OCI-LY1 (cell line): ENCODE measurements around the gene CNTD1.

ENCODE experiments used
- EZH2 ChIP-seq: fragments of 200-600 bp; sonication (generic), shearing (Covaris generic); IDR thresholded peaks from 2 replicates; pipeline ENCODE4 v1.8.0; 2017; ENCODE audit warnings: borderline replicate concordance, mixed run types, mild to moderate bottlenecking, antibody characterized with exemption, low read length, moderate library complexity, mixed read lengths
- TF ChIP-seq, protein P1 (sequence below): fragments of 200-600 bp; sonication (generic), shearing (Covaris generic); IDR thresholded peaks from 2 replicates; pipeline ENCODE4 v1.5.1; 2017; ENCODE audit warnings: mild to moderate bottlenecking, antibody characterized with exemption, low read length, moderate library complexity, mixed read lengths

DNA sequence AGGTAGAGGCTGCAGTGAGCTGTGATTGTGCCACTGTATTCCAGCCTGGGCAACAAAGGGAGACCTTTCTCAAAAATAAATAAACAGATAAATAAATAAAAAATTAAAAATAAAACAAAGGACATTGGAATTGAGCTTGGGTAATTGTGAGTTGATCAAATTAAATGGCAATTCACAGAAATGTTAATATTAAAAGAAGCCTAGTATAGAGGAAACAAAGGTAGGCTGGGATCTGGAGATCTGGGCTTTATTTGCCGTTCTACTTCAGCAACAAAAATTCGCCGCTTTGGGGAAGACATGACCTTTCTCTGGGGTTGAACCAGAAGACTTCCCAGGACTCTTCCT lies 25.7 kb upstream of the CNTD1 start:
- TF ChIP-seq, protein P1, sequence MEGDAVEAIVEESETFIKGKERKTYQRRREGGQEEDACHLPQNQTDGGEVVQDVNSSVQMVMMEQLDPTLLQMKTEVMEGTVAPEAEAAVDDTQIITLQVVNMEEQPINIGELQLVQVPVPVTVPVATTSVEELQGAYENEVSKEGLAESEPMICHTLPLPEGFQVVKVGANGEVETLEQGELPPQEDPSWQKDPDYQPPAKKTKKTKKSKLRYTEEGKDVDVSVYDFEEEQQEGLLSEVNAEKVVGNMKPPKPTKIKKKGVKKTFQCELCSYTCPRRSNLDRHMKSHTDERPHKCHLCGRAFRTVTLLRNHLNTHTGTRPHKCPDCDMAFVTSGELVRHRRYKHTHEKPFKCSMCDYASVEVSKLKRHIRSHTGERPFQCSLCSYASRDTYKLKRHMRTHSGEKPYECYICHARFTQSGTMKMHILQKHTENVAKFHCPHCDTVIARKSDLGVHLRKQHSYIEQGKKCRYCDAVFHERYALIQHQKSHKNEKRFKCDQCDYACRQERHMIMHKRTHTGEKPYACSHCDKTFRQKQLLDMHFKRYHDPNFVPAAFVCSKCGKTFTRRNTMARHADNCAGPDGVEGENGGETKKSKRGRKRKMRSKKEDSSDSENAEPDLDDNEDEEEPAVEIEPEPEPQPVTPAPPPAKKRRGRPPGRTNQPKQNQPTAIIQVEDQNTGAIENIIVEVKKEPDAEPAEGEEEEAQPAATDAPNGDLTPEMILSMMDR = no peak
- no peak for TF ChIP-seq EZH2
